ENCODE results near the gene RYR3. TPM values are rescaled to one million over a fixed set of nuclear protein-coding genes. Genes with fewer than 3 reads are reported as not detected.

Gene RYR3
- total and polyA plus RNA-seq, 2 donors (not counting 1 experiment from before 2014, with no cell fraction given): 0.17 TPM; not detected in 1

GRCh38 chr15:33778852-33779251 is 468.1 kb downstream of the RYR3 start:
- no peak overlapping the region for H3K4me3 ChIP-seq (replicated peaks in 1 of 4; ENCODE audit: control extremely low read depth in 1 of 4, insufficient read depth in 1 of 4, low read depth in 3 of 4, low read length in 4 of 4)
- H3K27me3 ChIP-seq (ENCODE audit: control insufficient read depth, insufficient read depth, low read length): no peaks in the 10 kb centered on the region
- H3K9ac ChIP-seq (ENCODE audit: insufficient read depth, low read length): no peak overlapping the region
- H4K20me1 ChIP-seq (ENCODE audit: control insufficient read depth, extremely low read depth, insufficient read depth, low read length): no peaks in the 10 kb centered on the region
- no peak overlapping the region for H3K4me2 ChIP-seq (ENCODE audit: extremely low read depth, insufficient read depth, low read length)
- no peaks in the 10 kb centered on the region for H3K36me3 ChIP-seq (ENCODE audit: control insufficient read depth, insufficient read depth, low read length)
- no peaks in the 10 kb centered on the region for H3K9me3 ChIP-seq (ENCODE audit: control insufficient read depth, insufficient read depth, low read depth, low read length)
- no peak overlapping the region for H2AFZ ChIP-seq (ENCODE audit: low read length)
- no peaks in the 10 kb centered on the region for H3K79me2 ChIP-seq (ENCODE audit: control insufficient read depth, insufficient read depth, low read length)
- DNase-seq (ENCODE audit: low read depth in 2 of 2): no peak
- TF ChIP-seq CTCF (conservative IDR thresholded peaks at IDR 0.05 in 1 of 2, IDR thresholded peaks at IDR 0.05 in 1 of 2; ENCODE audit: low read depth in 1 of 2, low read length in 2 of 2): no peak
- TF ChIP-seq EZH2 (IDR thresholded peaks at IDR 0.05; ENCODE audit: low read length, missing control alignments): no peak
- H3K27ac ChIP-seq (ENCODE audit: insufficient read depth, low read length): no peak overlapping the region
- H3K4me1 ChIP-seq (ENCODE audit: control insufficient read depth, extremely low read depth, insufficient read depth, low read length): no peaks in the 10 kb centered on the region

GRCh38 chr15:33780011-33780768 is 469.4 kb downstream of the RYR3 start:
- Histone ChIP-seq H2AFZ (ENCODE audit: low read length) (no peak overlapping the region), H3K79me2 (ENCODE audit: control insufficient read depth, insufficient read depth, low read length) (no peaks in the 10 kb centered on the region), H4K20me1 (ENCODE audit: control insufficient read depth, extremely low read depth, insufficient read depth, low read length) (no peaks in the 10 kb centered on the region), H3K27me3 (ENCODE audit: control insufficient read depth, insufficient read depth, low read length) (no peaks in the 10 kb centered on the region), H3K27ac (ENCODE audit: insufficient read depth, low read length) (no peak overlapping the region), H3K4me2 (ENCODE audit: extremely low read depth, insufficient read depth, low read length) (no peak overlapping the region), H3K4me3 (replicated peaks in 1 of 4; ENCODE audit: control extremely low read depth in 1 of 4, insufficient read depth in 1 of 4, low read depth in 3 of 4, low read length in 4 of 4) (no peak overlapping the region), H3K36me3 (ENCODE audit: control insufficient read depth, insufficient read depth, low read length) (no peaks in the 10 kb centered on the region), H3K9me3 (ENCODE audit: control insufficient read depth, insufficient read depth, low read depth, low read length) (no peaks in the 10 kb centered on the region), H3K4me1 (ENCODE audit: control insufficient read depth, extremely low read depth, insufficient read depth, low read length) (no peaks in the 10 kb centered on the region), H3K9ac (ENCODE audit: insufficient read depth, low read length) (no peak overlapping the region)
- DNase-seq (ENCODE audit: low read depth in 2 of 2): no peak
- no peak for TF ChIP-seq EZH2 (IDR thresholded peaks at IDR 0.05; ENCODE audit: low read length, missing control alignments)
- TF ChIP-seq CTCF (conservative IDR thresholded peaks at IDR 0.05 in 1 of 2, IDR thresholded peaks at IDR 0.05 in 1 of 2; ENCODE audit: low read depth in 1 of 2, low read length in 2 of 2): no peak

GRCh38 chr15:33782966-33783365 is 472.2 kb downstream of the RYR3 start:
- Histone ChIP-seq H3K27ac (ENCODE audit: insufficient read depth, low read length) (no peak overlapping the region), H3K4me1 (ENCODE audit: control insufficient read depth, extremely low read depth, insufficient read depth, low read length) (no peaks in the 10 kb centered on the region), H3K4me2 (ENCODE audit: extremely low read depth, insufficient read depth, low read length) (no peak overlapping the region), H3K9ac (ENCODE audit: insufficient read depth, low read length) (no peak overlapping the region), H3K9me3 (ENCODE audit: control insufficient read depth, insufficient read depth, low read depth, low read length) (no peaks in the 10 kb centered on the region), H3K79me2 (ENCODE audit: control insufficient read depth, insufficient read depth, low read length) (no peaks in the 10 kb centered on the region), H4K20me1 (ENCODE audit: control insufficient read depth, extremely low read depth, insufficient read depth, low read length) (no peaks in the 10 kb centered on the region), H3K36me3 (ENCODE audit: control insufficient read depth, insufficient read depth, low read length) (no peaks in the 10 kb centered on the region), H3K27me3 (ENCODE audit: control insufficient read depth, insufficient read depth, low read length) (no peaks in the 10 kb centered on the region), H2AFZ (ENCODE audit: low read length) (no peak overlapping the region), H3K4me3 (replicated peaks in 1 of 4; ENCODE audit: control extremely low read depth in 1 of 4, insufficient read depth in 1 of 4, low read depth in 3 of 4, low read length in 4 of 4) (no peak overlapping the region)
- DNase-seq (ENCODE audit: low read depth in 2 of 2): no peak
- TF ChIP-seq EZH2 (IDR thresholded peaks at IDR 0.05; ENCODE audit: low read length, missing control alignments) (no peak), CTCF (conservative IDR thresholded peaks at IDR 0.05 in 1 of 2, IDR thresholded peaks at IDR 0.05 in 1 of 2; ENCODE audit: low read depth in 1 of 2, low read length in 2 of 2) (no peak)
